DOHH2 (cell line): ENCODE measurements around the gene SREBF1.

ENCODE experiments used
- EZH2phosphoT487 ChIP-seq: fragments of 200-600 bp; sonication (generic); IDR thresholded peaks from 2 replicates; pipeline ENCODE4 v1.6.1; 2017; ENCODE audit warnings: borderline replicate concordance, mild to moderate bottlenecking, antibody characterized with exemption, low read length, moderate library complexity, mixed read lengths
- TF ChIP-seq, protein P1 (sequence below): fragments of 200-600 bp; sonication (generic); IDR thresholded peaks from one replicate; pipeline ENCODE4 v1.5.1; 2014; ENCODE audit warnings: antibody characterized with exemption, mild to moderate bottlenecking, low read depth, low read length; ENCODE audit not compliant: poor library complexity, severe bottlenecking

DNA sequence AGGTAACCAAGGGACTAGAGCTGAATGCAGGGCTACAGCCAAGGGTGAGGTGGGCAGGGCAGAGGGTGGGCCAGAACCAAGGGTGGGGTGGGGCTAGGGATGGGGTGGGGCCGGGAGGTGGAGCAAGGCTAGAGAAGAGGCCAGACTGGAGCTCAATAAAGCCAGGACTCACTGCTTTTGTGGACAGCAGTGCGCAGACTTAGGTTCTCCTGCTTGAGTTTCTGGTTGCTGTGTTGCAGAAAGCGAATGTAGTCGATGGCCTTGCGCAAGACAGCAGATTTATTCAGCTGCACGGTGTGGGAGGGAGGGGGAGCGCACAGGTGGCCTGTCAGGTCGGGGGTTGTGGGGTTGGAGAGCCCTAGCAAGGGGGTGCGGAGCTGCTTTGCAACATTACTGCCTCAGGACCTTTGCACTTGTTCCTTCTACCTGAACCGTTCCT lies 18.7 kb downstream of the SREBF1 start:
- TF ChIP-seq, protein P1, sequence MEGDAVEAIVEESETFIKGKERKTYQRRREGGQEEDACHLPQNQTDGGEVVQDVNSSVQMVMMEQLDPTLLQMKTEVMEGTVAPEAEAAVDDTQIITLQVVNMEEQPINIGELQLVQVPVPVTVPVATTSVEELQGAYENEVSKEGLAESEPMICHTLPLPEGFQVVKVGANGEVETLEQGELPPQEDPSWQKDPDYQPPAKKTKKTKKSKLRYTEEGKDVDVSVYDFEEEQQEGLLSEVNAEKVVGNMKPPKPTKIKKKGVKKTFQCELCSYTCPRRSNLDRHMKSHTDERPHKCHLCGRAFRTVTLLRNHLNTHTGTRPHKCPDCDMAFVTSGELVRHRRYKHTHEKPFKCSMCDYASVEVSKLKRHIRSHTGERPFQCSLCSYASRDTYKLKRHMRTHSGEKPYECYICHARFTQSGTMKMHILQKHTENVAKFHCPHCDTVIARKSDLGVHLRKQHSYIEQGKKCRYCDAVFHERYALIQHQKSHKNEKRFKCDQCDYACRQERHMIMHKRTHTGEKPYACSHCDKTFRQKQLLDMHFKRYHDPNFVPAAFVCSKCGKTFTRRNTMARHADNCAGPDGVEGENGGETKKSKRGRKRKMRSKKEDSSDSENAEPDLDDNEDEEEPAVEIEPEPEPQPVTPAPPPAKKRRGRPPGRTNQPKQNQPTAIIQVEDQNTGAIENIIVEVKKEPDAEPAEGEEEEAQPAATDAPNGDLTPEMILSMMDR, result no peak
- TF ChIP-seq EZH2phosphoT487, result no peak
